WTC11 (cell line): ENCODE measurements around the gene FMO2. TPM values are rescaled to one million over a fixed set of nuclear protein-coding genes. Genes with fewer than 3 reads are reported as not detected.

Experiments
- ATAC-seq: fragments of 200-7000 bp; cut with Tn5 transposase; 2 replicates; pipeline ENCODE4 v1.10.0; 2021; ENCODE audit warnings: mild to moderate bottlenecking, moderate library complexity
- CTCF ChIA-PET: fragments of 300-600 bp; sonication (Branson Sonifier 250); formaldehyde crosslinking; loops from one replicate; lab custom pipeline; 2021; ENCODE audit warnings: antibody characterized with exemption; lab: Charles Lee
- POLR2A ChIA-PET: fragments of 350-600 bp; sonication (Branson Sonifier 250); formaldehyde crosslinking; loops from one replicate; lab custom pipeline; 2021; ENCODE audit warnings: antibody characterized with exemption; lab: Charles Lee
- DNase-seq: peaks from one replicate; pipeline ENCODE4 v3.0.0; 2021; ENCODE audit warnings: low spot score
- H3K27ac Mint-ChIP-seq: 2 replicates; pipeline ENCODE4 v1.8.0; 2021; ENCODE audit warnings: mixed read lengths
- H3K27me3 Mint-ChIP-seq: 2 replicates; pipeline ENCODE4 v1.8.0; 2021; ENCODE audit warnings: low read depth, mild to moderate bottlenecking, moderate library complexity, mixed read lengths
- H3K36me3 Mint-ChIP-seq: 2 replicates; pipeline ENCODE4 v1.8.0; 2021; ENCODE audit warnings: mixed read lengths
- H3K4me1 Mint-ChIP-seq: 2 replicates; pipeline ENCODE4 v1.8.0; 2022; ENCODE audit warnings: mixed read lengths
- H3K4me3 Mint-ChIP-seq: 2 replicates; pipeline ENCODE4 v1.8.0; 2021; ENCODE audit warnings: mild to moderate bottlenecking, moderate library complexity, mixed read lengths
- H3K9me3 Mint-ChIP-seq: 2 replicates; pipeline ENCODE4 v1.8.0; 2021; ENCODE audit warnings: mixed read lengths
- ATF2 ChIP-seq: sonication (generic); formaldehyde crosslinking; IDR thresholded peaks from 2 replicates; pipeline ENCODE4 v1.8.1; 2022; ENCODE audit warnings: low read depth, missing genetic modification reagents, borderline replicate concordance
- CDX4 ChIP-seq: fragments of 250-450 bp; sonication (Bioruptor Pico); IDR thresholded peaks from 2 replicates; pipeline ENCODE4 v1.9.0; 2021; ENCODE audit warnings: moderate library complexity, mild to moderate bottlenecking, inconsistent platforms, borderline replicate concordance
- CREM ChIP-seq: sonication (generic); formaldehyde crosslinking; IDR thresholded peaks from 2 replicates; pipeline ENCODE4 v1.8.1; 2022; ENCODE audit warnings: mild to moderate bottlenecking, missing genetic modification reagents, moderate library complexity
- FOXJ3 ChIP-seq: sonication (generic); formaldehyde crosslinking; IDR thresholded peaks from 2 replicates; pipeline ENCODE4 v1.9.0; 2021; ENCODE audit warnings: missing genetic modification reagents, mild to moderate bottlenecking, borderline replicate concordance
- GTF2I ChIP-seq: fragments of 250-450 bp; sonication (Bioruptor Pico); conservative IDR thresholded peaks from 2 replicates; pipeline ENCODE4 v1.4.0; 2021; ENCODE audit warnings: mild to moderate bottlenecking
- HMGA2 ChIP-seq: fragments of 250-450 bp; sonication (Bioruptor Pico); IDR thresholded peaks from 2 replicates; pipeline ENCODE4 v1.4.0; 2021; ENCODE audit warnings: mild to moderate bottlenecking, moderate library complexity
- KAT7 ChIP-seq: sonication (generic); formaldehyde crosslinking; IDR thresholded peaks from 2 replicates; pipeline ENCODE4 v1.8.1; 2023; ENCODE audit warnings: missing genetic modification reagents, mild to moderate bottlenecking, borderline replicate concordance
- MXD4 ChIP-seq: fragments of 250-450 bp; sonication (Bioruptor Pico); IDR thresholded peaks from 2 replicates; pipeline ENCODE4 v1.8.0; 2021; ENCODE audit warnings: mild to moderate bottlenecking, moderate library complexity, borderline replicate concordance
- MYBL2 ChIP-seq: sonication (generic); formaldehyde crosslinking; IDR thresholded peaks from 2 replicates; pipeline ENCODE4 v1.8.1; 2023; ENCODE audit warnings: mild to moderate bottlenecking, moderate library complexity, missing genetic modification reagents
- NR1H2 ChIP-seq: sonication (generic); formaldehyde crosslinking; IDR thresholded peaks from 2 replicates; pipeline ENCODE4 v1.9.0; 2021; ENCODE audit warnings: mild to moderate bottlenecking, moderate library complexity, missing genetic modification reagents
- PRDM15 ChIP-seq: sonication (generic); formaldehyde crosslinking; IDR thresholded peaks from 2 replicates; pipeline ENCODE4 v1.8.0; 2022; ENCODE audit warnings: missing genetic modification reagents
- PREB ChIP-seq: sonication (generic); formaldehyde crosslinking; IDR thresholded peaks from 2 replicates; pipeline ENCODE4 v1.8.1; 2022; ENCODE audit warnings: mild to moderate bottlenecking, missing genetic modification reagents, moderate library complexity, borderline replicate concordance
- RELA ChIP-seq: sonication (generic); formaldehyde crosslinking; IDR thresholded peaks from 2 replicates; pipeline ENCODE4 v1.8.1; 2022; ENCODE audit warnings: missing genetic modification reagents, mild to moderate bottlenecking, borderline replicate concordance
- SMAD3 ChIP-seq: sonication (generic); formaldehyde crosslinking; IDR thresholded peaks from 2 replicates; pipeline ENCODE4 v1.8.0; 2022; ENCODE audit warnings: missing genetic modification reagents, mild to moderate bottlenecking, borderline replicate concordance
- STAT6 ChIP-seq: sonication (generic); formaldehyde crosslinking; conservative IDR thresholded peaks from 2 replicates; pipeline ENCODE4 v1.8.1; 2023; ENCODE audit warnings: mild to moderate bottlenecking, low read depth, missing genetic modification reagents, moderate library complexity
- USF1 ChIP-seq: sonication (generic); formaldehyde crosslinking; IDR thresholded peaks from 2 replicates; pipeline ENCODE4 v1.8.0; 2022; ENCODE audit warnings: mild to moderate bottlenecking, missing genetic modification reagents
- ZNF232 ChIP-seq: sonication (generic); formaldehyde crosslinking; IDR thresholded peaks from 2 replicates; pipeline ENCODE4 v1.8.0; 2022; ENCODE audit warnings: mild to moderate bottlenecking, missing genetic modification reagents
- ZNF281 ChIP-seq: sonication (generic); formaldehyde crosslinking; IDR thresholded peaks from 2 replicates; pipeline ENCODE4 v1.8.0; 2023; ENCODE audit warnings: mild to moderate bottlenecking, missing genetic modification reagents
- ZNF416 ChIP-seq: fragments of 250-450 bp; sonication (Bioruptor Pico); IDR thresholded peaks from 2 replicates; pipeline ENCODE4 v1.9.0; 2021; ENCODE audit warnings: mild to moderate bottlenecking, inconsistent platforms
- total RNA-seq: library from RNA; stranded (reverse); gene quantifications from 3 replicates; pipeline ENCODE4 v1.2.3, GENCODE V29; 2021

FMO2 gene
- total RNA-seq, 1 experiment from 2014 or later, result not detected

- ChIA-PET CTCF (interaction anchor here (1.0 to 1.4 kb wide), 3 partner anchors 10 to 212 kb away, joined by 3 to 4 read pairs (median 3); no protein-coding TSS in a partner anchor), POLR2A (no interaction called here)
- Mint-ChIP-seq H3K4me3 (no peak overlapping the region), H3K9me3 (peaks cover 5% of the 10 kb centered on the region; the same call in 1 of the 2 replicates), H3K36me3 (no peaks in the 10 kb centered on the region), H3K4me1 (peaks cover 18% of the 10 kb centered on the region), H3K27me3 (no peaks in the 10 kb centered on the region), H3K27ac (no peak overlapping the region)
- no peak for DNase-seq
- no peak for TF ChIP-seq ZNF281 (CRISPR knock-in tag)
- TF ChIP-seq ZNF232, result no peak
- no peak for TF ChIP-seq CDX4 (CRISPR knock-in tag)
- no peak for TF ChIP-seq KAT7 (CRISPR knock-in tag)
- TF ChIP-seq ATF2 (CRISPR knock-in tag), result no peak
- no peak for TF ChIP-seq USF1
- no peak for TF ChIP-seq PRDM15 (CRISPR knock-in tag)
- no peak for TF ChIP-seq HMGA2
- no peak for TF ChIP-seq PREB
- TF ChIP-seq SMAD3 (CRISPR knock-in tag), result no peak
- no peak for TF ChIP-seq FOXJ3
- no peak for TF ChIP-seq MXD4 (CRISPR knock-in tag)
- TF ChIP-seq ZNF416 (CRISPR knock-in tag), result no peak
- no peak for TF ChIP-seq GTF2I (CRISPR knock-in tag)
- no peak for TF ChIP-seq RELA (CRISPR knock-in tag)
- TF ChIP-seq NR1H2 (CRISPR knock-in tag), result no peak
- no peak for TF ChIP-seq CREM (CRISPR knock-in tag)
- TF ChIP-seq STAT6 (CRISPR knock-in tag), result no peak
- no peak for TF ChIP-seq MYBL2 (CRISPR knock-in tag)
- no peak for ATAC-seq
These were observed 5.5 kb upstream of the FMO2 start for GRCh38 chr1:171179318-171180227.
